Measurements from ENCODE around the gene PRX. TPM values are rescaled to one million over a fixed set of nuclear protein-coding genes. Genes with fewer than 3 reads are reported as not detected.

PRX gene
- total and polyA plus RNA-seq, 2 of the 13 experiments (the other 11 are each of a cell fraction or from before 2014, with no cell fraction given), result 0.66 TPM

- TF ChIP-seq ZNF710 (CRISPR knock-in tag; IDR thresholded peaks at IDR 0.05; ENCODE audit: borderline replicate concordance) (peak; percentile 91), ATF2 (CRISPR knock-in tag; IDR thresholded peaks at IDR 0.05) (0 out of 2 replicates have a peak, but pooled peaks have one; percentile 11), DR1 (CRISPR knock-in tag; IDR thresholded peaks at IDR 0.05) (0 out of 2 replicates have a peak, but pooled peaks have one; percentile 35), UBTF (CRISPR knock-in tag; IDR thresholded peaks at IDR 0.05) (peak; percentile 77), SOX6 (IDR thresholded peaks at IDR 0.05) (no peak), SOX6 (CRISPR knock-in tag; IDR thresholded peaks at IDR 0.05) (peak; percentile 22), SOX13 (IDR thresholded peaks at IDR 0.05) (no peak), SOX13 (CRISPR knock-in tag; conservative IDR thresholded peaks at IDR 0.05 in 1 of 2, IDR thresholded peaks at IDR 0.05 in 1 of 2) (peak in 1 of 2 experiments; percentile 51; a peak in 1 of 4 replicates), ZNF317 (CRISPR knock-in tag; IDR thresholded peaks at IDR 0.05) (0 out of 2 replicates have a peak, but pooled peaks have one; percentile 37), TFDP2 (CRISPR knock-in tag; IDR thresholded peaks at IDR 0.05) (peak; percentile 62; the same call in 1 of the 2 replicates), DRAP1 (CRISPR knock-in tag; IDR thresholded peaks at IDR 0.05) (peak; percentile 51; the same call in 1 of the 2 replicates), STAG1 (CRISPR knock-in tag; IDR thresholded peaks at IDR 0.05) (no peak), ZNF580 (CRISPR knock-in tag; IDR thresholded peaks at IDR 0.05; ENCODE audit: borderline replicate concordance, low read depth) (peak; percentile 16; the same call in 1 of the 2 replicates), REPIN1 (CRISPR knock-in tag; IDR thresholded peaks at IDR 0.05; ENCODE audit: borderline replicate concordance, low read depth) (no peak), SP4 (CRISPR knock-in tag; IDR thresholded peaks at IDR 0.05) (peak; percentile 54; the same call in 1 of the 2 replicates), TAF1 (CRISPR knock-in tag; IDR thresholded peaks at IDR 0.05) (peak; percentile 62), XRCC5 (optimal IDR thresholded peaks at IDR 0.05; ENCODE audit: low read length) (peak; percentile 19), MTERF4 (CRISPR knock-in tag; IDR thresholded peaks at IDR 0.05) (0 out of 2 replicates have a peak, but pooled peaks have one; percentile 19), KDM3A (CRISPR knock-in tag; IDR thresholded peaks at IDR 0.05; ENCODE audit: low read depth) (0 out of 2 replicates have a peak, but pooled peaks have one; percentile 22), GABPB1 (CRISPR knock-in tag; IDR thresholded peaks at IDR 0.05) (peak; percentile 58; the same call in 1 of the 2 replicates)
Measured at GRCh38 chr19:40433391-40434216, 20.4 kb upstream of the PRX start (continued).

All from HepG2 (cell line).